K562 (cell line): Measurements from ENCODE around the gene EIF2AK2. TPM values are rescaled to one million over a fixed set of nuclear protein-coding genes. Genes with fewer than 3 reads are reported as not detected.

Source experiments
- ATAC-seq: fragments of 200-7000 bp; cut with Tn5 transposase; 3 replicates; pipeline ENCODE4 v1.9.1; 2020; ENCODE audit warnings: moderate library complexity
- BruUV-seq: library from RNA; stranded (reverse); fragments of 400-500 nt; replicated peaks from 2 replicates; lab custom pipeline; 2021; lab: Mats Ljungman, UMichigan
- CTCF ChIA-PET: fragments of 300-600 bp; formaldehyde crosslinking; extraction: SDS; loops from one replicate; lab custom pipeline; 2021; ENCODE audit warnings: low intra/inter-chr PET ratio; lab: Yijun Ruan, JAX
- POLR2A ChIA-PET: fragments of 300-600, 350-650 bp; sonication (Branson Sonifier 250); formaldehyde crosslinking; extraction: SDS; loops from one replicate; lab custom pipeline; 2021; ENCODE audit warnings: antibody characterized with exemption, inconsistent platforms; lab: Yijun Ruan, JAX
- DNase-seq, 4 experiments: peaks; one replicate each; pipeline versions ENCODE4 v3.0.0 to v3.0.0-alpha.2; 2011 to 2018; ENCODE audit warnings: low spot score in 3 of 4, mixed read lengths in 3 of 4; ENCODE audit errors: extremely low read depth in 1 of 4
- FAIRE-seq: peaks from 2 replicates; lab custom pipeline; 2011; peaks lifted over from hg19 to GRCh38; lab: Jason Lieb, UNC
- H2AFZ ChIP-seq: 2 replicates; pipeline ENCODE4 v1.6.0; 2011; ENCODE audit warnings: low read depth, low read length, control low read depth, inconsistent platforms
- H3K27ac ChIP-seq: fragments of 200-600 bp; 3 replicates; pipeline ENCODE4 v1.8.0; 2011; ENCODE audit warnings: low read depth, mild to moderate bottlenecking, control low read depth, inconsistent platforms, low read length, moderate library complexity, mixed read lengths; ENCODE audit errors: extremely low read depth
- H3K27me3 ChIP-seq, 2 experiments: fragments of 300-600 bp in 1 of 2; 2 replicates in 1 of 2; 3 replicates in 1 of 2; pipeline versions ENCODE4 v1.6.0 to v1.8.0; 2011; ENCODE audit warnings: inconsistent platforms in 2 of 2, low read length in 2 of 2, mild to moderate bottlenecking in 1 of 2, mixed read lengths in 1 of 2, moderate library complexity in 1 of 2; ENCODE audit not compliant: control insufficient read depth in 2 of 2, insufficient read depth in 2 of 2
- H3K36me3 ChIP-seq: fragments of 300-600 bp; 3 replicates; pipeline ENCODE4 v1.8.0; 2011; ENCODE audit warnings: mild to moderate bottlenecking, low read length, inconsistent platforms; ENCODE audit not compliant: control insufficient read depth, insufficient read depth
- H3K4me1 ChIP-seq, 2 experiments: fragments of 200-600 bp in 1 of 2; replicated peaks in 1 of 2; 2 replicates in 1 of 2; 3 replicates in 1 of 2; pipeline versions ENCODE4 v1.5.1 to v1.8.0; 2011; ENCODE audit warnings: inconsistent platforms in 2 of 2, low read length in 2 of 2, mild to moderate bottlenecking in 1 of 2, mixed read lengths in 1 of 2, moderate library complexity in 1 of 2; ENCODE audit not compliant: control insufficient read depth in 2 of 2, insufficient read depth in 2 of 2
- H3K4me2 ChIP-seq: 2 replicates; pipeline ENCODE4 v1.6.1; 2011; ENCODE audit warnings: low read length, control low read depth, inconsistent platforms, mixed read lengths; ENCODE audit not compliant: insufficient read depth
- H3K4me3 ChIP-seq: fragments of 200-600 bp; sonication (generic), shearing (Covaris generic); 2 replicates; pipeline ENCODE4 v1.5.1; 2016; ENCODE audit warnings: control low read depth, inconsistent platforms
- H3K79me2 ChIP-seq: fragments of 200-600 bp; 3 replicates; pipeline ENCODE4 v1.8.0; 2011; ENCODE audit warnings: low read length, inconsistent platforms; ENCODE audit not compliant: control insufficient read depth, insufficient read depth
- H3K9ac ChIP-seq, 2 experiments: 2 replicates each; pipeline versions ENCODE4 v1.6.0 to v1.6.1; 2011; ENCODE audit warnings: low read depth in 2 of 2, low read length in 2 of 2, control low read depth in 1 of 2, inconsistent platforms in 1 of 2, mild to moderate bottlenecking in 1 of 2, mixed read lengths in 1 of 2; ENCODE audit not compliant: insufficient read depth in 1 of 2
- H3K9me1 ChIP-seq: one replicate; pipeline ENCODE4 v1.6.0; 2011; ENCODE audit warnings: inconsistent platforms, mild to moderate bottlenecking, low read length, moderate library complexity; ENCODE audit not compliant: control insufficient read depth, insufficient read depth
- H3K9me3 ChIP-seq: replicated peaks from 2 replicates; pipeline ENCODE4 v1.5.1; 2011; ENCODE audit warnings: low read depth, low read length, inconsistent platforms; ENCODE audit not compliant: control insufficient read depth, insufficient read depth
- H4K20me1 ChIP-seq: replicated peaks from 2 replicates; pipeline ENCODE4 v1.6.1; 2011; ENCODE audit warnings: low read length, inconsistent platforms, mixed read lengths; ENCODE audit not compliant: control insufficient read depth, insufficient read depth
- FOSL1 ChIP-seq: fragments of 200-800 bp; sonication (Bioruptor generic); conservative IDR thresholded peaks from 2 replicates; pipeline ENCODE4 v1.6.1; 2016; ENCODE audit warnings: missing genetic modification characterization, missing compliant biosample characterization
- FOXA1 ChIP-seq: fragments of 450-650 bp; IDR thresholded peaks from 2 replicates; pipeline ENCODE4 v1.6.1; 2016; ENCODE audit warnings: mild to moderate bottlenecking, borderline replicate concordance
- WGBS: fragments of 100-300 bp; shearing (Covaris generic); methylation state at CpG from one replicate; pipeline ENCODE4 v1.1.6; 2016; ENCODE audit warnings: low coverage, mixed read lengths; ENCODE audit not compliant: insufficient coverage; ENCODE audit errors: missing lambda C conversion rate; 5-methylcytosine and 5-hydroxymethylcytosine counted together
- in situ Hi-C: fragments of 300-500 bp; cut with MboI; formaldehyde crosslinking; loops from 4 replicates; pipeline ENCODE4 v1.15.0; 2018; ENCODE audit warnings: inconsistent platforms, mixed read lengths
- intact Hi-C: fragments of 100-400 bp; cut with micrococcal nuclease; formaldehyde crosslinking; loops from 2 replicates; pipeline ENCODE4 v1.14.2; 2022
- polyA plus RNA-seq, 8 experiments: library from polyadenylated mRNA; depleted of rRNA in 4 of 8; stranded (reverse) in 5 of 8; unstranded in 3 of 8; fragments of >200 nt; fragmentation: Nextera tagmentation in 2 of 8; fragmentation: Illumina TruSeq in 1 of 8; extraction: Ambion mirVana in 2 of 8; extraction: Trizol in 1 of 8; gene quantifications; 2 replicates each; pipeline versions ENCODE4 v1.2.1 to v1.2.3, GENCODE V29; 2011 to 2014; ENCODE audit warnings: inconsistent platforms in 1 of 8, missing spikeins in 1 of 8
- total RNA-seq, 7 experiments: library from RNA; depleted of rRNA in 6 of 7; stranded (reverse); fragments of >200 nt in 6 of 7; fragmentation: Illumina TruSeq in 2 of 7; extraction: Trizol in 2 of 7; gene quantifications; 2 replicates each; pipeline versions ENCODE4 v1.2.1 to v1.2.3, GENCODE V29; 2011 to 2021; ENCODE audit warnings: low replicate concordance in 1 of 7
- TF ChIP-seq, protein P1 (sequence below): fragments of 450-650 bp; IDR thresholded peaks from 2 replicates; pipeline ENCODE4 v1.6.1; 2016; ENCODE audit warnings: mild to moderate bottlenecking, moderate library complexity
- TF ChIP-seq, protein P2 (sequence below): fragments of 450-650 bp; IDR thresholded peaks from 2 replicates; pipeline ENCODE4 v1.6.1; 2018; ENCODE audit not compliant: partially characterized antibody

EIF2AK2 gene
- total and polyA plus RNA-seq, 9 of the 15 experiments (the other 6 are each of a cell fraction or from before 2014, with no cell fraction given) = 3.8 to 19.5 (median 13.3) TPM

DNA sequence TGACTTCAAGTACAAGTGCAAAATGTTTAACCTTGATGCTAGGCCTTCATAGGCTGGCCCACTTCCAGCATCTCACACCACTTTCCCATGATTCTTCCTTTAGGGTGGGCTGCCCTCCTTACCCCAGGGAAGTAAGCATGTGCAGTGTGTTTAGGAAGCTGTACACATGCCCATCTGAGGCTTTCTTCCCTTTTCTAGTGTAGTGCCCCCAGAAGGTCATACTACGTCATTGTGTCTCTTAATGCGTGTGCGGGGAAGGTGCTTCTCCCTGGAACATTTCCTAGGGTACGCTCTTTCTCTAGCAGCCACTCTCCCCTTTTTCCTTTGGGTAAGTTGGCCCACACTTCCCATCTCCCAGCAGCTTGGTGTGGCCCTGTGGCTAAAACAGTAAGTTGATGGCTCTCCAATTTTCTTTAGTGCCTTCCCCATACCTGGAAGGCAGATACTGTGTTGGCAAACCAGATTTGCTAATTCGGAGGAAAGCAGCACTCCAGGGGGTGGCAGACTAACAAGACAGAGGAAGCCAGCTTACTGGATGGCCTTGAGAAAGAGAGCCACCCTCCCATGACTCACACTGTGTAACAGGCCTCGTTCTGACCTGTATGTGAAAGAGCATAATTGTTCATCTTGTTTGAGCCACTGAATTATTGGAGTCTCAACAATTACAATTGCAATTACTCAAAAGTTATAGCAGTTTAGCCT is 32.8 kb upstream of the EIF2AK2 start:
- H3K4me2 ChIP-seq = no peak overlapping the region
- in situ Hi-C loops = no loop called here
- no peaks in the 10 kb centered on the region for H3K9me3 ChIP-seq
- H3K4me1 ChIP-seq = peaks cover 3 to 9% of the 10 kb centered on the region in 2 experiments; a peak in 2 of 5 replicates
- BruUV-seq = no TSS peak
- WGBS = 44% methylated on average over 6 of the region's 6 CpGs
- ChIA-PET POLR2A (interaction anchor here (1.2 to 1.6 kb wide), 2 partner anchors 12 kb away, joined by 4 to 8 read pairs; no protein-coding TSS in a partner anchor), CTCF (no interaction called here)
- no peak overlapping the region for H3K4me3 ChIP-seq
- H3K36me3 ChIP-seq = no peaks in the 10 kb centered on the region
- H4K20me1 ChIP-seq = no peaks in the 10 kb centered on the region
- H3K27me3 ChIP-seq = peaks cover 0 to 8% of the 10 kb centered on the region in 2 experiments; a peak in 2 of 5 replicates
- no peaks in the 10 kb centered on the region for H3K9me1 ChIP-seq
- DNase-seq (peak in 2 of 4 experiments; percentile 31 to 42), ATAC-seq (peak; percentile 87), FAIRE-seq (peak; percentile 74)
- no peak overlapping the region for H3K9ac ChIP-seq
- H3K79me2 ChIP-seq = no peaks in the 10 kb centered on the region
- intact Hi-C loops = no loop called here
- peak overlapping the region; percentile 66; the same call in 1 of the 2 replicates for H2AFZ ChIP-seq
- H3K27ac ChIP-seq = no peak overlapping the region
- TF ChIP-seq, protein P1, sequence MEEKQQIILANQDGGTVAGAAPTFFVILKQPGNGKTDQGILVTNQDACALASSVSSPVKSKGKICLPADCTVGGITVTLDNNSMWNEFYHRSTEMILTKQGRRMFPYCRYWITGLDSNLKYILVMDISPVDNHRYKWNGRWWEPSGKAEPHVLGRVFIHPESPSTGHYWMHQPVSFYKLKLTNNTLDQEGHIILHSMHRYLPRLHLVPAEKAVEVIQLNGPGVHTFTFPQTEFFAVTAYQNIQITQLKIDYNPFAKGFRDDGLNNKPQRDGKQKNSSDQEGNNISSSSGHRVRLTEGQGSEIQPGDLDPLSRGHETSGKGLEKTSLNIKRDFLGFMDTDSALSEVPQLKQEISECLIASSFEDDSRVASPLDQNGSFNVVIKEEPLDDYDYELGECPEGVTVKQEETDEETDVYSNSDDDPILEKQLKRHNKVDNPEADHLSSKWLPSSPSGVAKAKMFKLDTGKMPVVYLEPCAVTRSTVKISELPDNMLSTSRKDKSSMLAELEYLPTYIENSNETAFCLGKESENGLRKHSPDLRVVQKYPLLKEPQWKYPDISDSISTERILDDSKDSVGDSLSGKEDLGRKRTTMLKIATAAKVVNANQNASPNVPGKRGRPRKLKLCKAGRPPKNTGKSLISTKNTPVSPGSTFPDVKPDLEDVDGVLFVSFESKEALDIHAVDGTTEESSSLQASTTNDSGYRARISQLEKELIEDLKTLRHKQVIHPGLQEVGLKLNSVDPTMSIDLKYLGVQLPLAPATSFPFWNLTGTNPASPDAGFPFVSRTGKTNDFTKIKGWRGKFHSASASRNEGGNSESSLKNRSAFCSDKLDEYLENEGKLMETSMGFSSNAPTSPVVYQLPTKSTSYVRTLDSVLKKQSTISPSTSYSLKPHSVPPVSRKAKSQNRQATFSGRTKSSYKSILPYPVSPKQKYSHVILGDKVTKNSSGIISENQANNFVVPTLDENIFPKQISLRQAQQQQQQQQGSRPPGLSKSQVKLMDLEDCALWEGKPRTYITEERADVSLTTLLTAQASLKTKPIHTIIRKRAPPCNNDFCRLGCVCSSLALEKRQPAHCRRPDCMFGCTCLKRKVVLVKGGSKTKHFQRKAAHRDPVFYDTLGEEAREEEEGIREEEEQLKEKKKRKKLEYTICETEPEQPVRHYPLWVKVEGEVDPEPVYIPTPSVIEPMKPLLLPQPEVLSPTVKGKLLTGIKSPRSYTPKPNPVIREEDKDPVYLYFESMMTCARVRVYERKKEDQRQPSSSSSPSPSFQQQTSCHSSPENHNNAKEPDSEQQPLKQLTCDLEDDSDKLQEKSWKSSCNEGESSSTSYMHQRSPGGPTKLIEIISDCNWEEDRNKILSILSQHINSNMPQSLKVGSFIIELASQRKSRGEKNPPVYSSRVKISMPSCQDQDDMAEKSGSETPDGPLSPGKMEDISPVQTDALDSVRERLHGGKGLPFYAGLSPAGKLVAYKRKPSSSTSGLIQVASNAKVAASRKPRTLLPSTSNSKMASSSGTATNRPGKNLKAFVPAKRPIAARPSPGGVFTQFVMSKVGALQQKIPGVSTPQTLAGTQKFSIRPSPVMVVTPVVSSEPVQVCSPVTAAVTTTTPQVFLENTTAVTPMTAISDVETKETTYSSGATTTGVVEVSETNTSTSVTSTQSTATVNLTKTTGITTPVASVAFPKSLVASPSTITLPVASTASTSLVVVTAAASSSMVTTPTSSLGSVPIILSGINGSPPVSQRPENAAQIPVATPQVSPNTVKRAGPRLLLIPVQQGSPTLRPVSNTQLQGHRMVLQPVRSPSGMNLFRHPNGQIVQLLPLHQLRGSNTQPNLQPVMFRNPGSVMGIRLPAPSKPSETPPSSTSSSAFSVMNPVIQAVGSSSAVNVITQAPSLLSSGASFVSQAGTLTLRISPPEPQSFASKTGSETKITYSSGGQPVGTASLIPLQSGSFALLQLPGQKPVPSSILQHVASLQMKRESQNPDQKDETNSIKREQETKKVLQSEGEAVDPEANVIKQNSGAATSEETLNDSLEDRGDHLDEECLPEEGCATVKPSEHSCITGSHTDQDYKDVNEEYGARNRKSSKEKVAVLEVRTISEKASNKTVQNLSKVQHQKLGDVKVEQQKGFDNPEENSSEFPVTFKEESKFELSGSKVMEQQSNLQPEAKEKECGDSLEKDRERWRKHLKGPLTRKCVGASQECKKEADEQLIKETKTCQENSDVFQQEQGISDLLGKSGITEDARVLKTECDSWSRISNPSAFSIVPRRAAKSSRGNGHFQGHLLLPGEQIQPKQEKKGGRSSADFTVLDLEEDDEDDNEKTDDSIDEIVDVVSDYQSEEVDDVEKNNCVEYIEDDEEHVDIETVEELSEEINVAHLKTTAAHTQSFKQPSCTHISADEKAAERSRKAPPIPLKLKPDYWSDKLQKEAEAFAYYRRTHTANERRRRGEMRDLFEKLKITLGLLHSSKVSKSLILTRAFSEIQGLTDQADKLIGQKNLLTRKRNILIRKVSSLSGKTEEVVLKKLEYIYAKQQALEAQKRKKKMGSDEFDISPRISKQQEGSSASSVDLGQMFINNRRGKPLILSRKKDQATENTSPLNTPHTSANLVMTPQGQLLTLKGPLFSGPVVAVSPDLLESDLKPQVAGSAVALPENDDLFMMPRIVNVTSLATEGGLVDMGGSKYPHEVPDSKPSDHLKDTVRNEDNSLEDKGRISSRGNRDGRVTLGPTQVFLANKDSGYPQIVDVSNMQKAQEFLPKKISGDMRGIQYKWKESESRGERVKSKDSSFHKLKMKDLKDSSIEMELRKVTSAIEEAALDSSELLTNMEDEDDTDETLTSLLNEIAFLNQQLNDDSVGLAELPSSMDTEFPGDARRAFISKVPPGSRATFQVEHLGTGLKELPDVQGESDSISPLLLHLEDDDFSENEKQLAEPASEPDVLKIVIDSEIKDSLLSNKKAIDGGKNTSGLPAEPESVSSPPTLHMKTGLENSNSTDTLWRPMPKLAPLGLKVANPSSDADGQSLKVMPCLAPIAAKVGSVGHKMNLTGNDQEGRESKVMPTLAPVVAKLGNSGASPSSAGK = 0 out of 2 replicates have a peak, but pooled peaks have one; percentile 2
- TF ChIP-seq FOXA1 = no peak
- TF ChIP-seq, protein P2, sequence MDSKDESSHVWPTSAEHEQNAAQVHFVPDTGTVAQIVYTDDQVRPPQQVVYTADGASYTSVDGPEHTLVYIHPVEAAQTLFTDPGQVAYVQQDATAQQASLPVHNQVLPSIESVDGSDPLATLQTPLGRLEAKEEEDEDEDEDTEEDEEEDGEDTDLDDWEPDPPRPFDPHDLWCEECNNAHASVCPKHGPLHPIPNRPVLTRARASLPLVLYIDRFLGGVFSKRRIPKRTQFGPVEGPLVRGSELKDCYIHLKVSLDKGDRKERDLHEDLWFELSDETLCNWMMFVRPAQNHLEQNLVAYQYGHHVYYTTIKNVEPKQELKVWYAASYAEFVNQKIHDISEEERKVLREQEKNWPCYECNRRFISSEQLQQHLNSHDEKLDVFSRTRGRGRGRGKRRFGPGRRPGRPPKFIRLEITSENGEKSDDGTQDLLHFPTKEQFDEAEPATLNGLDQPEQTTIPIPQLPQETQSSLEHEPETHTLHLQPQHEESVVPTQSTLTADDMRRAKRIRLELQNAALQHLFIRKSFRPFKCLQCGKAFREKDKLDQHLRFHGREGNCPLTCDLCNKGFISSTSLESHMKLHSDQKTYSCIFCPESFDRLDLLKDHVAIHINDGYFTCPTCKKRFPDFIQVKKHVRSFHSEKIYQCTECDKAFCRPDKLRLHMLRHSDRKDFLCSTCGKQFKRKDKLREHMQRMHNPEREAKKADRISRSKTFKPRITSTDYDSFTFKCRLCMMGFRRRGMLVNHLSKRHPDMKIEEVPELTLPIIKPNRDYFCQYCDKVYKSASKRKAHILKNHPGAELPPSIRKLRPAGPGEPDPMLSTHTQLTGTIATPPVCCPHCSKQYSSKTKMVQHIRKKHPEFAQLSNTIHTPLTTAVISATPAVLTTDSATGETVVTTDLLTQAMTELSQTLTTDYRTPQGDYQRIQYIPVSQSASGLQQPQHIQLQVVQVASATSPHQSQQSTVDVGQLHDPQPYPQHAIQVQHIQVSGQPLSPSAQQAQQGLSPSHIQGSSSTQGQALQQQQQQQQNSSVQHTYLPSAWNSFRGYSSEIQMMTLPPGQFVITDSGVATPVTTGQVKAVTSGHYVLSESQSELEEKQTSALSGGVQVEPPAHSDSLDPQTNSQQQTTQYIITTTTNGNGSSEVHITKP = peak; percentile 45
- TF ChIP-seq FOSL1 = peak; percentile 74
